ENCODE measurements around the gene RUFY2. TPM values are rescaled to one million over a fixed set of nuclear protein-coding genes. Genes with fewer than 3 reads are reported as not detected.
A peak's percentile ranks its signal among the peaks of the same experiment; 100 is the strongest.

Gene RUFY2
- total and polyA plus RNA-seq, 8 donors: 3.6 to 15.5 (median 9.7) TPM

DNA sequence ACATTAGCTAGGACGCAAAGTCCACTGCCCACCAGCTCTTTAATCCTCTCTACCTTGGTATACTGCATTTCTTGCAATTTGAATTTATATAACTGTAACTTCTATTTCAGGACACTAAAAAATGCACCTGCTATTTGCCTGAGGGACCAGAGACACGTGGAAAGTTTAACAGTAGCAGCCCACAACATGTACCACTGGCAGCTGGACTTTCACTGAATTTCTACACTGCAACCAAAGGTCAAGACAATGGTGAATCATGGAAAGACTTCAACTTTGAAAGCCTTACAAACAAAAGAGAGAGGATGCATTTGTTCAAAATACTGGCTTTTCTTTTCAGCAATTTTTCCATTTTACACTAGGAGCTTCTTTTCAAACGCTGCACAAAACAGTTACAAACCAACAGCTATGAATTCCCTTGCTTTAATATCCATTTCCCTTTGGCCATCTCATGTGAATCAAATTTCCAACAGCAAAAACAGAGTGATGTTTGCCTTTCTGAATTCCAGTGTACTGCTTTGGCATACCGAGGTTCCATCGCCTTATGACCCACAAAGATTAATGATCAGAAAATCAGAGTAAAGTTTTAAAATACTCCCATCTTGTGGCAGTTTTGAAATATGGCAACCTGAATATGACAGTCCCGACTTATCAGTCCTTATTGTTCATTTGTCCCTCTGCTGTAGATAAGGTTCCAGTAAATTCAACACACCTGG lies 105.1 kb downstream of the RUFY2 start:
- Histone ChIP-seq H3K4me1 (peaks cover 16 to 26% (median 16%) of the 10 kb centered on the region in 3 donors), H3K36me3 (no peaks in the 10 kb centered on the region), H3K9me3 (no peaks in the 10 kb centered on the region), H3K27ac (peak overlapping the region in 1 of 4 donors; percentile 24), H3K27me3 (no peaks in the 10 kb centered on the region), H3K4me3 (no peak overlapping the region)
- FAIRE-seq: peak; percentile 26
- no peak for DNase-seq
- WGBS, 2 donors: 33 to 35% methylated on average over 6 of the region's 6 CpGs
- peak; percentile 49 to 65 (median 62) for ATAC-seq
- intact Hi-C loops (cut with DNase I): no loop called here
- TF ChIP-seq, protein P1, sequence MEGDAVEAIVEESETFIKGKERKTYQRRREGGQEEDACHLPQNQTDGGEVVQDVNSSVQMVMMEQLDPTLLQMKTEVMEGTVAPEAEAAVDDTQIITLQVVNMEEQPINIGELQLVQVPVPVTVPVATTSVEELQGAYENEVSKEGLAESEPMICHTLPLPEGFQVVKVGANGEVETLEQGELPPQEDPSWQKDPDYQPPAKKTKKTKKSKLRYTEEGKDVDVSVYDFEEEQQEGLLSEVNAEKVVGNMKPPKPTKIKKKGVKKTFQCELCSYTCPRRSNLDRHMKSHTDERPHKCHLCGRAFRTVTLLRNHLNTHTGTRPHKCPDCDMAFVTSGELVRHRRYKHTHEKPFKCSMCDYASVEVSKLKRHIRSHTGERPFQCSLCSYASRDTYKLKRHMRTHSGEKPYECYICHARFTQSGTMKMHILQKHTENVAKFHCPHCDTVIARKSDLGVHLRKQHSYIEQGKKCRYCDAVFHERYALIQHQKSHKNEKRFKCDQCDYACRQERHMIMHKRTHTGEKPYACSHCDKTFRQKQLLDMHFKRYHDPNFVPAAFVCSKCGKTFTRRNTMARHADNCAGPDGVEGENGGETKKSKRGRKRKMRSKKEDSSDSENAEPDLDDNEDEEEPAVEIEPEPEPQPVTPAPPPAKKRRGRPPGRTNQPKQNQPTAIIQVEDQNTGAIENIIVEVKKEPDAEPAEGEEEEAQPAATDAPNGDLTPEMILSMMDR (IDR thresholded peaks at IDR 0.05): peak in 3 of 4 donors; percentile 9 to 41 (median 34)

DNA sequence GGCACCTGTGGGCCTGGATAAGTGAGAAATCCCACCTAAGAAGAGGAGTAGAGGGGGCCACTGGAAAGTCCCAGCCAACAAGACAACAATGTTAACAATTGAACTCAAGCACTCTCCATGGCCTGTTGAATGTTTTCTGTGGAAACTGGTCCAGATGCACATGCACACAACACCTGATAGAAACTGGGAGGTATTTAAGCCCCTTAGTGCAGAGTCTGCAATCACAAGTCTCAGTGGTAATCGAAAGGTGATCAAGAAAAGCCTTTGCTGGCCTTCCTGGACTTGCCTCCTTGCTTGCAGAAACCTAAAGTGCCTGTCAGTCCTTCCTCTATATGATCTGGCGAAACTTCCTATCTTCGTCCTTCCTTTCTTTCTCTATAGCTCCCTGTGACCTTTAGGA lies 105.8 kb downstream of the RUFY2 start:
- DNase-seq (no peak), FAIRE-seq (no peak), ATAC-seq (no peak)
- Histone ChIP-seq H3K27ac (peak overlapping the region in 1 of 4 donors; percentile 24), H3K4me1 (peaks cover 16 to 26% (median 16%) of the 10 kb centered on the region in 3 donors), H3K9me3 (no peaks in the 10 kb centered on the region), H3K4me3 (no peak overlapping the region), H3K27me3 (no peaks in the 10 kb centered on the region), H3K36me3 (no peaks in the 10 kb centered on the region)
- TF ChIP-seq, protein P1 (IDR thresholded peaks at IDR 0.05): no peak
- WGBS, 2 donors: 62 to 67% methylated on average over 3 of the region's 3 CpGs
- intact Hi-C loops (cut with DNase I): no loop called here

DNA sequence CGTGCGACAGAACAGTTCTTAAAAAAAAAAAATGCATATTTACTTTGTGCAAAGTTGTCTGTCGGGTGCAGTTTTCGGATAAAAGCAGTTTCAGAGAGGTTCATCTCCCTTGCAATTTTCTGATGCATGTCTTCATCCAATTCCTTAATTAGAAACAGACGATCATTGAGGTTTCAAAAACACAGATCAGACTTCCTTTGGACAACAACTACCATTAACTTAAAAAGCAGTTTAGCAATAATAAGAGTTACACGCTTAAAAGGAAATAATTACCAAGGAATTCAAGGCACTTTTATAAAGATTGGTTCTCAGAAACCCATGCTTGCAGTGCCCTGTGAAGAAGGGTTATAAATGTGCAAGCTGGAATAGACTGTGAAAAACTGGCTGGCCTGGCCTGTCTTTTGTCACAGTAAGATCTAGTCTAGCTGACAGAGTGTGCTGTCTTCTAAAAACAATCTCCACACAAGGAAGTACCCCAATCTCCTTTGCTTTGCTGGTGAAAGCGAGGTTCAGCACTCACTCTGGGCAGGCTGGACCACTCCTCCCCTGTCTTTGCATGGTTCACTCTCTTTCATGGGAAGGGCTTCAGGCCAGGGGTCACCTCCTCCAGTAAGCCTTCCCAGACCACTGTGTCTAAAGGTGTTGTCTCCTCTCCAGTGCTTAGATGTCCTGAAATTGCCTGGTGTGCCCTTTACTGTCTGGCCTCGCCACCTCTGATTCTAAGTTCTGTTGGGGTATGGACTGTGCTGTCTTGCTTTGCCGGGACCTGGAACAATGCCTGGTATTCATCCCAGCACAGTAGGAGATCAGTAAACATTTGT lies 110.0 kb downstream of the RUFY2 start:
- Histone ChIP-seq H3K27ac (no peak overlapping the region), H3K4me1 (peaks cover 0 to 18% (median 0%) of the 10 kb centered on the region in 3 donors), H3K4me3 (no peak overlapping the region), H3K9me3 (no peaks in the 10 kb centered on the region), H3K36me3 (no peaks in the 10 kb centered on the region), H3K27me3 (no peaks in the 10 kb centered on the region)
- DNase-seq: no peak
- ATAC-seq: no peak
- 59 to 67% methylated on average over 9 of the region's 9 CpGs for WGBS, 2 donors
- no peak for FAIRE-seq
- intact Hi-C loops (cut with DNase I): loop anchor here in 1 of 3 donors (10.0 kb wide), 1 partner anchor 62 kb away; the partner anchor contains the start of gene ATOH7
- TF ChIP-seq, protein P1 (IDR thresholded peaks at IDR 0.05): no peak

Other genes starting within 250 kb of the RUFY2 start
- gene ATOH7, start 175.2 kb downstream of the RUFY2 start, total RNA-seq: under 1 TPM in 3 of 6 donors, not detected in 3; 0.14 to 0.28 (median 0.19) TPM
- under 1 TPM; 0.11 to 0.38 TPM for gene ATOH7, start 175.2 kb downstream of the RUFY2 start, polyA plus RNA-seq
- 10 to 100 TPM; 23.1 to 53.6 (median 28.7) TPM for gene HNRNPH3, start 75.2 kb downstream of the RUFY2 start, total RNA-seq
- gene HNRNPH3, start 75.2 kb downstream of the RUFY2 start, polyA plus RNA-seq: 10 to 100 TPM; 72.3 to 95.3 TPM
- 10 to 100 TPM; 19.4 to 47.5 (median 27.8) TPM for gene PBLD, start 74.3 kb downstream of the RUFY2 start, total RNA-seq
- gene PBLD, start 74.3 kb downstream of the RUFY2 start, polyA plus RNA-seq: 10 to 100 TPM; 11.9 to 14.2 TPM
- 1 to 10 TPM in 5 of 6 donors, under 1 TPM in 1; 0.92 to 2.8 (median 1.5) TPM for gene DNA2, start 64.7 kb upstream of the RUFY2 start, total RNA-seq
- gene DNA2, start 64.7 kb upstream of the RUFY2 start, polyA plus RNA-seq: 1 to 10 TPM; 1.3 to 2.1 TPM
- 10 to 100 TPM in 5 of 6 donors, 1 to 10 TPM in 1; 10.0 to 17.6 (median 13.4) TPM for gene SLC25A16, start 120.2 kb upstream of the RUFY2 start, total RNA-seq
- gene SLC25A16, start 120.2 kb upstream of the RUFY2 start, polyA plus RNA-seq: 10 to 100 TPM; 10.8 to 13.7 TPM
- 1 to 10 TPM in 3 of 6 donors, under 1 TPM in 3; 0.57 to 1.6 (median 0.91) TPM for gene TET1, start 153.1 kb upstream of the RUFY2 start, total RNA-seq
- gene TET1, start 153.1 kb upstream of the RUFY2 start, polyA plus RNA-seq: under 1 TPM; 0.11 to 0.12 TPM